ENCODE measurements around the gene NLN. TPM values are rescaled to one million over a fixed set of nuclear protein-coding genes. Genes with fewer than 3 reads are reported as not detected.

NLN gene
- total and polyA plus RNA-seq, 2 of the 4 experiments (the other 2 are of a cell fraction) = 19.1 to 37.1 TPM

DNA sequence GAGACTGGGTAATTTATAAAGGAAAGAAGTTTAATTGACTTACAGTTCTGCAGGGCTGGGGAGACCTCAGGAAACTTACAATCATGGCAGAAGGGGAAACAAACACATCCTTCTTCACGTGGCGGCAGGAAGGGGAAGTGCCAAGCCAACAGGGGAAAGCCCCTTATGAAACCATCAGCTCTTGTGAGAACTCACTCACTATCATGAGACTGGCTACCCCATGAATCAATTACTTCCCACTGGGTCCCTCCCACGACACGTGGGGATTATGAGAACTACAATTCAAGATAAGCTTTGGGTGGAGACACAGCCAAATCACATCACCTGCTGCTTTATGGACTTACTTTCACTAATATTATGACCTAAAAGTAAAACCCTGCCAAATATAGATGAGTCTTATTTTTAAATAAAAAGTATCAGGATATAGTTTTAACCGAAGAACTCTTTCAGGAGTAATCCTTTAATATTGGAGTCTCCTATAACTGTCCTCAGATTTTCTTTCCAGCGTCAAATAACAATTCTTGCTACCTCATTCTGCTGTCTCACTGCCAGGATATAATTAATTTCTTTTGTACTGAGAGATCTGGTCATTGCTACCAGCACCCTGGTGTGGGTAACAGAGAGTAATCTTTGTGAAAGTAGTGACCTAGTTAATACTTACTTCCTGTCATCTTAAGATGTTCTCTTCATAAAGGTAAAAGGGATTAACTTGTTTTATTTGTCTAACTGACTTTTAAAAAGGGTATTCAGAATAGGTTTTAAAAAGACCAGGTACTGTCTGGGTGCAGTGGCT, 68.6 kb downstream of the NLN start:
- no peak for ATAC-seq (ENCODE audit: low read depth)
- no peak overlapping the region for H2AK5ac ChIP-seq (ENCODE audit: low read depth, low read length)
- POLR2A ChIA-PET (ENCODE audit: unreplicated experiment) = no interaction called here
- H4K5ac ChIP-seq (ENCODE audit: low read depth, low read length) = no peak overlapping the region
- no peak overlapping the region for H4K8ac ChIP-seq (ENCODE audit: low read depth in 2 of 2, low read length in 2 of 2)
- no peak overlapping the region for H2BK15ac ChIP-seq (ENCODE audit: low read depth, low read length)
- peaks cover 3% of the 10 kb centered on the region; the same call in 1 of the 2 replicates for H3K9me1 ChIP-seq (ENCODE audit: insufficient read depth, low read length)
- no peaks in the 10 kb centered on the region for H4K20me1 ChIP-seq (ENCODE audit: insufficient read depth, low read length)
- no peak for DNase-seq
- no peak overlapping the region for H3K18ac ChIP-seq (ENCODE audit: low read depth, low read length)
- no peak overlapping the region for H2AK9ac ChIP-seq (replicated peaks; ENCODE audit: low read depth, low read length, poor library complexity)
- H3K9me3 ChIP-seq (ENCODE audit: control insufficient read depth, insufficient read depth, low read length) = no peaks in the 10 kb centered on the region
- no peak overlapping the region for H4K91ac ChIP-seq (ENCODE audit: insufficient read depth, low read depth, low read length)
- H3K36me3 ChIP-seq (ENCODE audit: control insufficient read depth, insufficient read depth, low read length) = peaks cover 8% of the 10 kb centered on the region; the same call in 1 of the 2 replicates
- no peak overlapping the region for H2BK20ac ChIP-seq (ENCODE audit: low read depth, low read length)
- no CpG with 5 or more reads among the region's 6 CpGs for WGBS, 2 experiments (ENCODE audit: extremely low coverage in 2 of 2, insufficient read length in 1 of 2)
- no peak overlapping the region for H3K9ac ChIP-seq (ENCODE audit: low read depth, low read length)
- no peak overlapping the region for H3K14ac ChIP-seq (replicated peaks; ENCODE audit: low read depth, low read length)
- no peak overlapping the region for H3K4me2 ChIP-seq (ENCODE audit: low read depth, low read length)
- intact Hi-C loops (cut with micrococcal nuclease) (no loop called here), in situ Hi-C loops (cut with MboI; ENCODE audit: low sequenced_read_pairs) (no loop called here), dilution Hi-C loops (cut with HindIII; ENCODE audit: low sequenced_read_pairs, unreplicated experiment) (no loop called here)
- no peak overlapping the region for H3K27ac ChIP-seq (ENCODE audit: insufficient read depth, low read length)
- H3K79me1 ChIP-seq (ENCODE audit: low read depth in 1 of 2, low read length in 2 of 2) = peaks cover 0 to 4% of the 10 kb centered on the region in 2 experiments; a peak in 1 of 4 replicates
- no peak overlapping the region for H3K4me3 ChIP-seq (ENCODE audit: insufficient read depth, low read depth, low read length)
- no peaks in the 10 kb centered on the region for H3K27me3 ChIP-seq (ENCODE audit: control insufficient read depth, insufficient read depth, low read length)
- BruUV-seq (replicated peaks) = no TSS peak
- H3K4me1 ChIP-seq (ENCODE audit: control insufficient read depth, insufficient read depth, low read length) = peaks cover 5% of the 10 kb centered on the region
- CTCF ChIA-PET = no interaction called here
- no peak overlapping the region for H3K23ac ChIP-seq (ENCODE audit: low read depth, low read length)
- TF ChIP-seq SMC3 (IDR thresholded peaks at IDR 0.05; ENCODE audit: low read depth, low read length) (no peak), RCOR1 (IDR thresholded peaks at IDR 0.05; ENCODE audit: insufficient replicate concordance, low read length) (no peak)
- no peak overlapping the region for H2AFZ ChIP-seq (replicated peaks; ENCODE audit: low read length, poor library complexity)
- no peak overlapping the region for H2BK5ac ChIP-seq (ENCODE audit: low read depth, low read length, poor library complexity, severe bottlenecking)
- H3K4ac ChIP-seq (ENCODE audit: low read depth, low read length) = no peak overlapping the region
- no peak overlapping the region for H3K56ac ChIP-seq (ENCODE audit: extremely low read depth, insufficient read depth, low read length)
- no peak overlapping the region for H2BK120ac ChIP-seq (ENCODE audit: low read depth, low read length)
